Lower lobe of right lung (tissue), 2 donors: ENCODE results near the gene NPW. TPM values are rescaled to one million over a fixed set of nuclear protein-coding genes. Genes with fewer than 3 reads are reported as not detected.

ENCODE experiments used
- ATAC-seq, 2 donors: fragments of 200-7000 bp; cut with Tn5 transposase; one replicate each; pipeline ENCODE4 v1.9.1; 2020 to 2022; ENCODE audit warnings: mild to moderate bottlenecking in 2 of 2, moderate library complexity in 2 of 2
- DNase-seq: peaks from one replicate; pipeline ENCODE4 v3.0.0-alpha.2; 2020
- H3K27ac ChIP-seq: fragments of 200-600 bp; one replicate; pipeline ENCODE4 v1.8.0; 2022
- H3K27me3 ChIP-seq: fragments of 200-600 bp; one replicate; pipeline ENCODE4 v1.8.0; 2022; ENCODE audit warnings: low read depth
- H3K36me3 ChIP-seq: fragments of 200-600 bp; one replicate; pipeline ENCODE4 v1.8.0; 2022; ENCODE audit warnings: mild to moderate bottlenecking
- H3K4me1 ChIP-seq: fragments of 200-600 bp; one replicate; pipeline ENCODE4 v1.8.0; 2022
- H3K4me3 ChIP-seq: fragments of 200-600 bp; one replicate; pipeline ENCODE4 v1.8.0; 2022; ENCODE audit warnings: mild to moderate bottlenecking
- H3K9me3 ChIP-seq: fragments of 200-600 bp; one replicate; pipeline ENCODE4 v1.8.0; 2022
- CTCF ChIP-seq: fragments of 200-600 bp; IDR thresholded peaks from one replicate; pipeline ENCODE4 v1.8.0; 2022; ENCODE audit warnings: antibody characterized with exemption, mild to moderate bottlenecking
- intact Hi-C: fragments of 100-400 bp; cut with DNase I; formaldehyde crosslinking; loops from one replicate; pipeline ENCODE4 v1.11.0; 2022
- total RNA-seq: library from RNA; stranded (reverse); fragmentation: NEBNext Ultra II Directional; extraction: Animal tissue kit (Norgen Biotek cat#: 25700); gene quantifications from one replicate; pipeline ENCODE4 v1.2.1, GENCODE V29; 2021
- donor health status: DM: no; HTN: yes; CAD: no; lungs with severe emphysema.

The NPW gene
- total RNA-seq, 1 donor from 2014 or later = not detected

GRCh38 chr16:2025251-2025650 lies 5.7 kb downstream of the NPW start:
- TF ChIP-seq CTCF = no peak
- peaks cover 72% of the 10 kb centered on the region for H3K4me1 ChIP-seq
- no peak for ATAC-seq
- peak overlapping the region; percentile 85 for H3K27ac ChIP-seq
- no peak overlapping the region for H3K4me3 ChIP-seq
- intact Hi-C loops = loop anchor here (10.0 kb wide), 1 partner anchor 120 kb away; the partner anchor contains the start of gene RAB26
- DNase-seq = no peak
- H3K9me3 ChIP-seq = no peaks in the 10 kb centered on the region
- peaks cover 7% of the 10 kb centered on the region for H3K36me3 ChIP-seq
- H3K27me3 ChIP-seq = peaks cover 24% of the 10 kb centered on the region

DNA sequence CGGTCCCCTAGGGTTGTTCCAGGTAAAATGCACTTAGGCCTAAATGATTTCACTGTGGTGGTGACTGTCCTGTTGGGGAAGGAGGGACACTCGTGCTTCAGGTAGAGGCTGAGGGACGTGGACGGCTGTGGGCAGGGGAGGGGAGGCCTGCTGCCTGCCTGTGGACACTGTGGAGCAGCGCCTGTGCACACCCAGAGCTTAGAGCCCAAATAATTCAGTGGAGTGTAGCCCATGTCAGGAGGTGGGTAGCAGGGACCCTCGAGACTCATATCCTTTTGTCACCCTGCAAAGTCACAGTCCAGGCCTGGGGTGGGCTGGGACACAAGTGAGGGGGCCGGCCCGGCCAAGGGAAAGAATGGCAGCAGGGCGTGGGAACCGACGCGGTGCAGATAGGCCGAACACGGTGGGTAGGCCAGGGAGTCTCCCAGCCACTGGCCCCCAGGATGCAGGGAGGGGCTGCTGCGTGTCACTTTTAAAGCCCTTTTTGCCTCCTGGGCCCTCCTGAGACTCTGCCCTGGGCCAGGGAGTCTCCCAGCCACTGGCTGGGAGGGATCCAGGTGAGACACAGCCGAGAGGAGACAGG lies 6.4 kb downstream of the NPW start:
- Histone ChIP-seq H3K4me3 (peak overlapping the region; percentile 84), H3K9me3 (no peaks in the 10 kb centered on the region), H3K4me1 (peaks cover 74% of the 10 kb centered on the region), H3K36me3 (peaks cover 14% of the 10 kb centered on the region), H3K27me3 (peaks cover 16% of the 10 kb centered on the region), H3K27ac (peak overlapping the region; percentile 78)
- intact Hi-C loops = loop anchor here (10.0 kb wide), 1 partner anchor 119 kb away; the partner anchor contains the start of gene RAB26
- DNase-seq = no peak
- no peak for TF ChIP-seq CTCF
- ATAC-seq = no peak

DNA sequence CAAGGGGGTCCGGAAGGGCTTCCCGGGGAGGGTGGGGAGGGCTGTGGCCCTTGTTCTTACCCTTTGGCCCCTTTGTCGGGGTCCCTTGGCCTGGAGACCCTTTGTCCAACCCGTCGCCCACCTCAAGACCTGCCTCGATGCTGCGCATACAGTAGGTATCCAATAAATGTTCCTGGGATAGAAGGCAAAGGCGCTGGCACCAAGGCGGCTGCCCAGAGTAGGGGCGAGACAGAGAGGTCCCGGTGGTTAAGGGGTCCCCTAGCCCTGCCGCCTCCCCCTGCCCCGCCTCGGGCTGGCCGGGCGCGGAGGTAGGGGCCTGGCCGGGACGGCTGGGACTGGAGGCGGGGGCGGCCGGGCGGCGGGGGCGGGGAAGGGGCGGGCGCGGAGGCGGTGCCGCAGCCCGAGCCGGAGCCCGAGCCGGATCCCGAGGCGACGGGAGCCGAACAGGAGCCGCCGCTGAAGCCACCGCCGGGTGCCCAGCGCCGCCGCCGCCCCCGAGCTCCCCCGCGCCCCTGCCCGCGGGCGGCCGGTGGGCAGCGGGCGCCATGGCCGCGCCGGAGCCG lies 7.0 kb downstream of the NPW start, which contains the start of gene NHERF2:
Gene NHERF2 (plus strand): TSS at position 442 of the 563 bp plus-strand sequence. CDS start 104 bp downstream, at position 546.
- Histone ChIP-seq H3K9me3 (no peaks in the 10 kb centered on the region), H3K27me3 (peaks cover 11% of the 10 kb centered on the region), H3K4me3 (peak within 1 kb of the TSS; percentile 84), H3K27ac (peak within 1 kb of the TSS; percentile 92), H3K4me1 (peaks cover 74% of the 10 kb centered on the region), H3K36me3 (peaks cover 16% of the 10 kb centered on the region)
- no peak for TF ChIP-seq CTCF
- no peak for DNase-seq
- peak; percentile 2 to 30 for ATAC-seq
- intact Hi-C loops = loop anchor here (10.0 kb wide), 1 partner anchor 118 kb away; the partner anchor contains the start of gene RAB26

DNA sequence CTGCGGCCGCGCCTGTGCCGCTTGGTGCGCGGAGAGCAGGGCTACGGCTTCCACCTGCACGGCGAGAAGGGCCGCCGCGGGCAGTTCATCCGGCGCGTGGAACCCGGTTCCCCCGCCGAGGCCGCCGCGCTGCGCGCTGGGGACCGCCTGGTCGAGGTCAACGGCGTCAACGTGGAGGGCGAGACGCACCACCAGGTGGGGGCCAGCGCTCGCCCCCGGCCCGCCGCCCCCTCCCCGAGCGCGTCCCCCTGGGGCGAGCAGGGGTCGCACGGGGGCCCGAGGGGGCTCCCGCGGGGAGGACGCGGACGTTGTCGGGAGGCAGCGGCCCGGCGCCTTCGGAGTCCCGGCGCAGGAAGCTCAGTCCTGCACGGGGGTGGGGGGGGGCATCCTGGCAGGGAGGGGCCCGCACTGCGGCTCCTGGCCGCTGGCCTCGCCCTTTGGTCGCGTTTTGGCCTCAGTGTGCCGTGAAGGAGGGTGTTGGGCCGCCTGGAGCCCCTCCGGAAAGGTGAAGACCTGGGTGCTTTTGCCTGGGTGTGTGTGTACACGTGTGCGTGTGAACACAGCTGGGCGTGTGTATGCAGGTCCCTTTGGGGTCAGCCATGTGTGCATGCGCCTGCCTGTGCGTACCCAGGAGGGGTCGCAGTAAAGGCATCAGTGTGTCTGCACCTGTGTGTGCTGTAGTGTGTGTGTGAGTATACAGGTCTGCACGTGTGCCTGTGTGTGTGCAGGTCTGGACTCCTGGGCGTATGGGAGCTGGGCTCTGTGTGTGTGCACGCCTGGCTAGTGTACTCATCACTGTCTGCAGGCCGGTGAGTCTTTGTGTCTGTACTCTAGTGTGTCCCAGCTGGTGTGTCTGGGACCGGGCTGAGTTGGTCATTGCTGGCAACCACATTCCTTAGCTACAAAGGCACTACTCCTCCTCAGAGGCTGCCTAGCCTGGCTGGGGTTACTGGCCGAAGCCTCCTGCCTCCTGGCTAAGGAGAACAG lies 7.7 kb downstream of the NPW start:
- Histone ChIP-seq H3K27ac (peak overlapping the region; percentile 92), H3K27me3 (peaks cover 7% of the 10 kb centered on the region), H3K9me3 (no peaks in the 10 kb centered on the region), H3K4me1 (peaks cover 80% of the 10 kb centered on the region), H3K4me3 (peak overlapping the region; percentile 84), H3K36me3 (peaks cover 16% of the 10 kb centered on the region)
- DNase-seq = no peak
- no peak for ATAC-seq
- intact Hi-C loops = loop anchor here (10.0 kb wide), 1 partner anchor 117 kb away; the partner anchor contains the start of gene RAB26
- no peak for TF ChIP-seq CTCF

DNA sequence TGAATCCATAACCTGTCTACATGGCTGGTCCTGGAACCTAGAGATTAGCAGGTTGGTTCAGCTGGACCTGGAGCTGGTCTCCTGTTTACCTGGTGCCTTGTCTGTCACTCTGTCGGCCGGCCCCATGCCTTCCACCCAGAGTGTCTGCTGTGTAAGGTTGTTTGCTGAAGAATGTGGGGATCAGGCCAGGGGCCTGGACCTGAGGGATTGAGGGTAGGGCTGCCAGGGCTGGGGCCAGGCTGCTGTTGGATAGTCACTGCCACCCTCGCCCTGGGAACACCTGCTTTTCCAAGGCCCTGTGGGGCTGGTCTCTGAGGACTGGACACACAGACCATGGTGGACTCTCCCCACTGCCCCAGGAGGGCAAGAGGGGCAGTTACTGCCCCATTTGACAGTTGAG lies 8.6 kb downstream of the NPW start:
- no peak for TF ChIP-seq CTCF
- peaks cover 82% of the 10 kb centered on the region for H3K4me1 ChIP-seq
- no peaks in the 10 kb centered on the region for H3K9me3 ChIP-seq
- H3K27ac ChIP-seq = peak overlapping the region; percentile 92
- DNase-seq (no peak), ATAC-seq (no peak)
- H3K36me3 ChIP-seq = peaks cover 16% of the 10 kb centered on the region
- H3K4me3 ChIP-seq = peak overlapping the region; percentile 84
- intact Hi-C loops = loop anchor here (10.0 kb wide), 1 partner anchor 117 kb away; the partner anchor contains the start of gene RAB26
- H3K27me3 ChIP-seq = peaks cover 7% of the 10 kb centered on the region
